Articular chondrocyte of knee joint (primary cell): ENCODE results near the gene NR2F1-AS1. TPM values are rescaled to one million over a fixed set of nuclear protein-coding genes. Genes with fewer than 3 reads are reported as not detected.

Experiments used
- total RNA-seq: library from RNA; depleted of rRNA; stranded (reverse); fragments of >200 nt; gene quantifications from 2 replicates; pipeline ENCODE4 v1.2.3, GENCODE V29; 2012

The NR2F1-AS1 gene
- 4.9 and 5.4 TPM in 2 replicates for total RNA-seq

DNA sequence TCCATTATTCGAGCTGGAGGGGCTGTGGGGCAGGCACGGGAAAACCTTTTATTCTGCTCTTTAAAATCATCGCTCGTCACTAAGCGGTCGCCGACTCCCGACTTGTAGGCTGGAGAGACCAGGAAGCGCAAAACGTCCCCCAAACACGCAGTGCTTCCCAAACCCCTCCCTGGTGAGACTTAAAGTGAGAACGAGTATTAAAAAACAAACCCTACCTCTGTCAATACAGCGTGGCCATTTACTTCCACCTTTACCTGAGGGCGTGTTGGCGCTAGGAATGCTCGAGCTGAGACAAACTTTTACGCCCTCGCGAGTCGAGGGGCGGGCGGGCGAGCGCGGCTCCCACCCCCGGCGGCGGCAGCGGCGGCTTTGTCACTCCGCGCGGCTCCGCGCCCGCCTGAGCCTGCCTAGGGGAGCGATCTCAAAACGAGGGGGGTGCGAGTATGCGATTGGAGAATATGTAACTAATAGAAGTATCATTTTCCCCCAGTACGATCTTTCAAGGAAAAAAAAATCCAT lies at the start of gene NR2F1-AS1:
Gene NR2F1-AS1, minus strand, starts transcription at position 293 of the 519 bp plus-strand sequence.

GRCh38 chr5:93582677-93583438 lies 1.8 kb upstream of the NR2F1-AS1 start, which contains the start of gene NR2F1:
NR2F1 (plus strand) TSS chr5:93583222; CDS start chr5:93585024, 1,802 bp downstream.

Other genes starting within 250 kb of the NR2F1-AS1 start
- gene NR2F1, start 2.0 kb upstream of the NR2F1-AS1 start, total RNA-seq, result 0.76 and 1.2 TPM in 2 replicates
- 4.3 and 4.9 TPM in 2 replicates for gene POU5F2, start 160.4 kb upstream of the NR2F1-AS1 start, total RNA-seq